MM.1S (cell line): ENCODE measurements around the gene SC5D.

Experiments used
- DNase-seq: peaks from one replicate; pipeline ENCODE4 v3.0.0-alpha.2; 2015
- H2AFZ ChIP-seq: fragments of 300-600 bp; sonication (generic); 2 replicates; pipeline ENCODE4 v1.6.0; 2016; ENCODE audit warnings: antibody characterized with exemption, low read length
- H3F3A ChIP-seq: fragments of 300-600 bp; sonication (generic); 2 replicates; pipeline ENCODE4 v1.6.1; 2016; ENCODE audit warnings: mild to moderate bottlenecking, antibody characterized with exemption, low read length, moderate library complexity, mixed read lengths; ENCODE audit not compliant: insufficient read depth
- H3K27ac ChIP-seq: fragments of 300-600 bp; sonication (generic); 2 replicates; pipeline ENCODE4 v1.5.1; 2016; ENCODE audit warnings: mild to moderate bottlenecking, low read length
- H3K27me3 ChIP-seq: fragments of 300-600 bp; sonication (generic); replicated peaks from 2 replicates; pipeline ENCODE4 v1.6.0; 2016; ENCODE audit warnings: low read length; ENCODE audit not compliant: insufficient read depth
- H3K36me3 ChIP-seq: fragments of 300-600 bp; sonication (generic); replicated peaks from 2 replicates; pipeline ENCODE4 v1.6.1; 2016; ENCODE audit warnings: mild to moderate bottlenecking, low read length, mixed read lengths; ENCODE audit not compliant: insufficient read depth
- H3K4me1 ChIP-seq: fragments of 300-600 bp; sonication (generic); 2 replicates; pipeline ENCODE4 v1.6.1; 2016; ENCODE audit warnings: low read length, mixed read lengths
- H3K4me2 ChIP-seq: fragments of 300-600 bp; sonication (generic); 2 replicates; pipeline ENCODE4 v1.6.0; 2016; ENCODE audit warnings: low read depth, low read length
- H3K4me3 ChIP-seq: fragments of 300-600 bp; sonication (generic); 2 replicates; pipeline ENCODE4 v1.5.1; 2016; ENCODE audit warnings: low read length, mixed read lengths
- H3K79me2 ChIP-seq: fragments of 300-600 bp; sonication (generic); 2 replicates; pipeline ENCODE4 v1.6.1; 2016; ENCODE audit warnings: mixed run types, low read length, mixed read lengths
- H3K9ac ChIP-seq: fragments of 300-600 bp; sonication (generic); 2 replicates; pipeline ENCODE4 v1.6.1; 2016; ENCODE audit warnings: low read length, mixed read lengths
- H3K9me2 ChIP-seq: fragments of 300-600 bp; sonication (generic); replicated peaks from 2 replicates; pipeline ENCODE4 v1.6.1; 2016; ENCODE audit warnings: mild to moderate bottlenecking, low read length, mixed read lengths; ENCODE audit not compliant: insufficient read depth
- H3K9me3 ChIP-seq: fragments of 300-600 bp; sonication (generic); replicated peaks from 2 replicates; pipeline ENCODE4 v1.6.1; 2016; ENCODE audit warnings: mild to moderate bottlenecking, low read length, mixed read lengths; ENCODE audit not compliant: insufficient read depth
- H4K20me1 ChIP-seq: fragments of 300-600 bp; sonication (generic); 2 replicates; pipeline ENCODE4 v1.6.1; 2016; ENCODE audit warnings: mild to moderate bottlenecking, low read length, moderate library complexity, mixed read lengths; ENCODE audit not compliant: insufficient read depth
- CTCF ChIP-seq: fragments of 300-600 bp; sonication (generic); IDR thresholded peaks from 2 replicates; pipeline ENCODE4 v1.5.1; 2016; ENCODE audit warnings: antibody characterized with exemption, low read length, mixed read lengths
- EZH2 ChIP-seq: fragments of 300-600 bp; sonication (generic); optimal IDR thresholded peaks from 2 replicates; pipeline ENCODE3; 2017; ENCODE audit warnings: low read depth, mild to moderate bottlenecking, antibody characterized with exemption, low read length, mixed read lengths
- EZH2phosphoT487 ChIP-seq: fragments of 300-600 bp; sonication (generic); IDR thresholded peaks from 2 replicates; pipeline ENCODE4 v1.6.1; 2018; ENCODE audit warnings: antibody characterized with exemption, low read length

SC5D gene

GRCh38 chr11:121293288-121293594 is 670 bp downstream of the SC5D start:
- H3K9me3 ChIP-seq = no peaks in the 10 kb centered on the region
- H3K27ac ChIP-seq = no peak overlapping the region
- peak overlapping the region; percentile 68 for H3K4me2 ChIP-seq
- H3F3A ChIP-seq = peaks cover 8% of the 10 kb centered on the region
- peaks cover 17% of the 10 kb centered on the region; the same call in 1 of the 2 replicates for H3K79me2 ChIP-seq
- H3K9me2 ChIP-seq = no peaks in the 10 kb centered on the region
- H3K4me1 ChIP-seq = 0 out of 2 replicates have a peak, but pooled peaks cover 2% of the 10 kb centered on the region
- H3K36me3 ChIP-seq = no peaks in the 10 kb centered on the region
- TF ChIP-seq CTCF = no peak
- no peak for TF ChIP-seq EZH2
- peak overlapping the region; percentile 77 for H2AFZ ChIP-seq
- peak overlapping the region; percentile 90 for H3K4me3 ChIP-seq
- peaks cover 3% of the 10 kb centered on the region; the same call in 1 of the 2 replicates for H3K27me3 ChIP-seq
- no peak for DNase-seq
- H4K20me1 ChIP-seq = no peaks in the 10 kb centered on the region
- H3K9ac ChIP-seq = peak overlapping the region; percentile 76

GRCh38 chr11:121295246-121296029 is 2.9 kb downstream of the SC5D start:
- Histone ChIP-seq H3K4me3 (no peak overlapping the region), H3K4me2 (no peak overlapping the region), H3K79me2 (peaks cover 17% of the 10 kb centered on the region; the same call in 1 of the 2 replicates), H3K9me3 (no peaks in the 10 kb centered on the region), H3K27ac (no peak overlapping the region), H2AFZ (no peak overlapping the region), H3K36me3 (no peaks in the 10 kb centered on the region), H3K9ac (no peak overlapping the region), H3K9me2 (no peaks in the 10 kb centered on the region), H4K20me1 (no peaks in the 10 kb centered on the region), H3K4me1 (0 out of 2 replicates have a peak, but pooled peaks cover 2% of the 10 kb centered on the region), H3F3A (peaks cover 8% of the 10 kb centered on the region), H3K27me3 (no peaks in the 10 kb centered on the region)
- DNase-seq = no peak
- TF ChIP-seq EZH2 (no peak), CTCF (no peak), EZH2phosphoT487 (no peak)

- Histone ChIP-seq H3K9ac (no peak overlapping the region), H3K9me2 (no peaks in the 10 kb centered on the region), H3K4me2 (no peak overlapping the region), H3K27ac (no peak overlapping the region), H3F3A (no peaks in the 10 kb centered on the region), H3K79me2 (peaks cover 17% of the 10 kb centered on the region; the same call in 1 of the 2 replicates), H4K20me1 (no peaks in the 10 kb centered on the region), H2AFZ (no peak overlapping the region), H3K4me3 (no peak overlapping the region), H3K27me3 (no peaks in the 10 kb centered on the region), H3K36me3 (no peaks in the 10 kb centered on the region), H3K4me1 (0 out of 2 replicates have a peak, but pooled peaks cover 2% of the 10 kb centered on the region), H3K9me3 (no peaks in the 10 kb centered on the region)
- DNase-seq = no peak
- TF ChIP-seq EZH2phosphoT487 (no peak), CTCF (no peak)
Measured at GRCh38 chr11:121297872-121298271, 5.3 kb downstream of the SC5D start.
